Ovary (tissue), 9 donors: ENCODE results near the gene CHFR. TPM values are rescaled to one million over a fixed set of nuclear protein-coding genes. Genes with fewer than 3 reads are reported as not detected.
"Not testable (repeated sequence)": the region's sequence is repeated elsewhere in the genome, so short reads cannot be mapped to it uniquely, and the experiment has no call there.

ENCODE experiments used
- DNase-seq, 5 donors: peaks; one replicate each; pipeline ENCODE4 v3.0.0-alpha.2; 2019 to 2020
- H3K27ac ChIP-seq, 2 donors: fragments of 200-600 bp; one replicate each; pipeline versions ENCODE4 v1.5.1 to v1.8.0; 2019 to 2022
- H3K27me3 ChIP-seq: fragments of 200-600 bp; one replicate; pipeline ENCODE4 v1.8.0; 2022
- H3K36me3 ChIP-seq: fragments of 200-600 bp; sonication (generic); one replicate; pipeline ENCODE4 v1.5.1; 2019
- H3K4me1 ChIP-seq: one replicate; pipeline ENCODE4 v1.8.1; 2013; ENCODE audit warnings: mild to moderate bottlenecking, moderate library complexity; ENCODE audit not compliant: insufficient read depth
- H3K4me3 ChIP-seq: fragments of 200-600 bp; sonication (generic); one replicate; pipeline ENCODE4 v1.5.1; 2017
- H3K9me3 ChIP-seq, 2 donors: fragments of 200-600 bp in 1 of 2; sonication (generic) in 1 of 2; one replicate each; pipeline versions ENCODE4 v1.5.1 to v1.8.1; 2013 to 2019; ENCODE audit warnings: mild to moderate bottlenecking in 1 of 2, moderate library complexity in 1 of 2
- EP300 ChIP-seq: sonication (generic); formaldehyde crosslinking; IDR thresholded peaks from one replicate; pipeline ENCODE4 v1.6.1; 2017; ENCODE audit warnings: antibody characterized with exemption
- POLR2A ChIP-seq: fragments of 450-650 bp; IDR thresholded peaks from one replicate; pipeline ENCODE4 v1.6.1; 2017; ENCODE audit warnings: antibody characterized with exemption, mild to moderate bottlenecking, moderate library complexity
- WGBS, 3 donors: extraction: QIAGEN DNeasy Blood & Tissue Kit in 1 of 3; methylation state at CpG; one replicate each; pipeline versions ENCODE4 v1.1.5 to v1.1.7; 2013 to 2017; 5-methylcytosine and 5-hydroxymethylcytosine counted together
- intact Hi-C, 4 donors: fragments of 100-400 bp; cut with DNase I; formaldehyde crosslinking; loops; one replicate each; pipeline versions ENCODE4 v1.11.0 to v1.15.1; 2022 to 2023
- polyA plus RNA-seq, 2 donors: library from polyadenylated mRNA; stranded (reverse); fragments of 200-250 nt in 1 of 2; fragments of 350-450 nt in 1 of 2; fragmentation: Illumina TruSeq in 1 of 2; extraction: RNeasy Lipid Tissue Mini Kit (QIAGEN cat#74804) in 1 of 2; gene quantifications; one replicate each; pipeline ENCODE4 v1.2.3, GENCODE V29; 2013 to 2014
- total RNA-seq, 7 donors: library from RNA; depleted of rRNA in 2 of 7; stranded (reverse); fragments of >200 nt in 2 of 7; fragmentation: NEBNext Ultra II Directional in 3 of 7; extraction: Animal tissue kit (Norgen Biotek cat#: 25700) in 3 of 7; gene quantifications; one replicate each; pipeline versions ENCODE4 v1.1.0 to v1.2.4, GENCODE V29; 2016 to 2023
- TF ChIP-seq, protein P1 (sequence below), 3 donors: fragments of 450-650 bp in 2 of 3; fragments of 200-600 bp in 1 of 3; IDR thresholded peaks; one replicate each; pipeline versions ENCODE4 v1.5.1 to v1.8.0; 2016 to 2022; ENCODE audit warnings: antibody characterized with exemption in 3 of 3, mild to moderate bottlenecking in 1 of 3
- donor health status: DM: no; HTN: no; CAD: no; lungs with moderate emphysema.
- donor health status: DM: no; HTN: no; CAD: no.
- donor health status: Bipolar disorder and iron deficiency.
- donor health status: DM: yes; HTN: yes; CAD: no.
- donor health status: DM: no; HTN: no; CAD: no.
- donor health status: DM: yes; HTN: yes; CAD: no.

Gene CHFR
- total and polyA plus RNA-seq, 9 donors: 11.7 to 36.4 (median 17.5) TPM

DNA sequence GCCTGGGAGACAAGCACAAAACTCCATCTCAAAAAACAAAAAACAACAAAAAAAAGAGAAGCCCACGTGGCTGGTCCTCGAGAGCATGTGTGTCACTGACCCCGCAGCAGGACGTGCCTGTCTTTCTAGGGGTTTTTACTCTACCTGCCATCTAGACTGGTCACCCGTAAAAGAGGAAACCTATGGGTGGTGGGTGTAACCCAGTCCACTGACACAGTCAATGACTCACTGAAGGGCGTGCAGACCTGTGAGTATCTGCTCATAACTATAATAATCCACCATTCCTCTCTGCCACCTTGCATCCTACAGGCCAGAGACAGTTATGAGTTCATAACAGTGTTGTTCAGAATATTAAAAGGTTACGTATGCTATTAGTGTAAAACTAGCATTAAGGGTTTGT is 63.4 kb downstream of the CHFR start:
- Histone ChIP-seq H3K36me3 (no peaks in the 10 kb centered on the region), H3K27ac (no peak overlapping the region), H3K4me1 (peaks cover 5% of the 10 kb centered on the region), H3K9me3 (no peaks in the 10 kb centered on the region), H3K27me3 (no peaks in the 10 kb centered on the region), H3K4me3 (no peak overlapping the region)
- intact Hi-C loops: loop anchor here in 2 of 4 donors (5.0 to 10.0 kb wide), 2 partner anchors 49 to 982 kb away; no protein-coding TSS in a partner anchor
- WGBS, 3 donors: 69 to 77% (median 75%) methylated on average over 7 of the region's 7 CpGs
- no peak for DNase-seq
- TF ChIP-seq, protein P1, sequence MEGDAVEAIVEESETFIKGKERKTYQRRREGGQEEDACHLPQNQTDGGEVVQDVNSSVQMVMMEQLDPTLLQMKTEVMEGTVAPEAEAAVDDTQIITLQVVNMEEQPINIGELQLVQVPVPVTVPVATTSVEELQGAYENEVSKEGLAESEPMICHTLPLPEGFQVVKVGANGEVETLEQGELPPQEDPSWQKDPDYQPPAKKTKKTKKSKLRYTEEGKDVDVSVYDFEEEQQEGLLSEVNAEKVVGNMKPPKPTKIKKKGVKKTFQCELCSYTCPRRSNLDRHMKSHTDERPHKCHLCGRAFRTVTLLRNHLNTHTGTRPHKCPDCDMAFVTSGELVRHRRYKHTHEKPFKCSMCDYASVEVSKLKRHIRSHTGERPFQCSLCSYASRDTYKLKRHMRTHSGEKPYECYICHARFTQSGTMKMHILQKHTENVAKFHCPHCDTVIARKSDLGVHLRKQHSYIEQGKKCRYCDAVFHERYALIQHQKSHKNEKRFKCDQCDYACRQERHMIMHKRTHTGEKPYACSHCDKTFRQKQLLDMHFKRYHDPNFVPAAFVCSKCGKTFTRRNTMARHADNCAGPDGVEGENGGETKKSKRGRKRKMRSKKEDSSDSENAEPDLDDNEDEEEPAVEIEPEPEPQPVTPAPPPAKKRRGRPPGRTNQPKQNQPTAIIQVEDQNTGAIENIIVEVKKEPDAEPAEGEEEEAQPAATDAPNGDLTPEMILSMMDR (IDR thresholded peaks at IDR 0.05): no peak
- TF ChIP-seq EP300 (no peak), POLR2A (no peak)

DNA sequence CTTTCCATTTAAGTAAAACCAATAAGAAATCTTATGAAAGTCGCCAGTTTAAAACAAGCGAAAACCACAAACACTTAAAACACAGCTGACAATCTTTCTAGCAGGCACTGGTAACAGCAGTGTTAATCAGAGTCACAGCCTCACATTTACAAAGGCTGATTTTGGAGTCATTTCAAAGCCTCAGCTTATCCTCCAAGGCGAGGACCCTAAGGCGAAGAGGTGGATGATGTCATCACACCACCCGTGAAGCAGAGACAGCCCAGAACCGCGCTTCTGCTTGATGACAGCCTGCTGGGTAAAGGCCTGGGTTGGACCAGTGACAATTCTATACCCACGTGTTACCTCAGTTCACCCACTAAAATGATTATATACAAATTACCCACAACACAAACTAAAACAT is 68.8 kb downstream of the CHFR start:
- no peak for DNase-seq
- Histone ChIP-seq H3K4me1 (no peaks in the 10 kb centered on the region), H3K4me3 (no peak overlapping the region), H3K27me3 (no peaks in the 10 kb centered on the region), H3K36me3 (no peaks in the 10 kb centered on the region), H3K27ac (no peak overlapping the region), H3K9me3 (no peaks in the 10 kb centered on the region)
- no peak for TF ChIP-seq POLR2A
- 85 to 88% (median 86%) methylated on average over 8 of the region's 8 CpGs for WGBS, 3 donors
- intact Hi-C loops: no loop called here

DNA sequence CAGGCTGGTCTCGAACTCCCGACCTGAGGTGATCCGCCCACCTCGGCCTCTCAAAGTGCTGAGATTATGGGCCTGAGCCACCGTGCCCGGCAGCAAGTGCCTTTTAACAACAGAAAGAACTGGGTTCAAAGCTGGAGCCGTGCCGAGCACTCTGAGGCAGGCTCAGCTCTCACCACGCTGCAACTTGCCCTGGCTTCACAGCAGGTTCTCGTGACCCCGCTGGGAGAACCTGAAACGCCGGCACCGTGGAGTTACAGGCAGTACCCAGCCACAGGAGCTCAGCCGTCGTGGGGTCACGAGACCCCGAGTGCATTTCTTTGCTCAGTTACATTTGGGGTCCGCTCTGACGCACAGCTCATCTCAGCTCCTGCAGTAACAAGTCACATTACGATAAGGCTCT is 73.2 kb downstream of the CHFR start:
- Histone ChIP-seq H3K4me3 (no peak overlapping the region), H3K27me3 (no peaks in the 10 kb centered on the region), H3K27ac (no peak overlapping the region), H3K36me3 (no peaks in the 10 kb centered on the region), H3K4me1 (no peaks in the 10 kb centered on the region), H3K9me3 (no peaks in the 10 kb centered on the region)
- TF ChIP-seq EP300 (no peak), POLR2A (no peak)
- TF ChIP-seq, protein P1 (IDR thresholded peaks at IDR 0.05): no peak
- WGBS, 3 donors: 94 to 96% (median 96%) methylated on average over 21 of the region's 21 CpGs
- intact Hi-C loops: no loop called here
- no peak for DNase-seq

DNA sequence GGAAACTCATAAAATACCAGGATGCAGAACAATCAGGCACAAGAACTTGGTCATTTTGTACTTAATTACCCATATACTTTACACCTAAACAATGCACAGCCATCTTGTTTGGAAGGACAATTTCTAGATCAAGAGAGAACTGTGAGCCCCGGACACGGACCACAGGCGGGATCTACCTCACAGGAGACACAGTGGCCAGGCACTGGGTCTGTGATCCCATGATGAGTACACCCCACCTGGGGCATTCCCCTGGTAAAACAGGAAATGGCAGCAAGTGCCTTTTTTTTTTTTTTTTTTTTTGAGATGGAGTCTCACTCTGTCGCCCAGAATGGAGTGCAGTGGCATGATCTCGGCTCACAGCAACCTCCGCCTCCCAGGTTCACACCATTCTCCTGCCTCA is 74.0 kb downstream of the CHFR start:
- Histone ChIP-seq H3K27me3 (no peaks in the 10 kb centered on the region), H3K4me3 (no peak overlapping the region), H3K36me3 (no peaks in the 10 kb centered on the region), H3K27ac (no peak overlapping the region), H3K9me3 (no peaks in the 10 kb centered on the region), H3K4me1 (no peaks in the 10 kb centered on the region)
- TF ChIP-seq, protein P1 (IDR thresholded peaks at IDR 0.05): no peak
- TF ChIP-seq POLR2A (no peak), EP300 (no peak)
- DNase-seq: no peak
- WGBS, 3 donors: 91 to 93% (median 92%) methylated on average over 6 of the region's 6 CpGs
- intact Hi-C loops: no loop called here

DNA sequence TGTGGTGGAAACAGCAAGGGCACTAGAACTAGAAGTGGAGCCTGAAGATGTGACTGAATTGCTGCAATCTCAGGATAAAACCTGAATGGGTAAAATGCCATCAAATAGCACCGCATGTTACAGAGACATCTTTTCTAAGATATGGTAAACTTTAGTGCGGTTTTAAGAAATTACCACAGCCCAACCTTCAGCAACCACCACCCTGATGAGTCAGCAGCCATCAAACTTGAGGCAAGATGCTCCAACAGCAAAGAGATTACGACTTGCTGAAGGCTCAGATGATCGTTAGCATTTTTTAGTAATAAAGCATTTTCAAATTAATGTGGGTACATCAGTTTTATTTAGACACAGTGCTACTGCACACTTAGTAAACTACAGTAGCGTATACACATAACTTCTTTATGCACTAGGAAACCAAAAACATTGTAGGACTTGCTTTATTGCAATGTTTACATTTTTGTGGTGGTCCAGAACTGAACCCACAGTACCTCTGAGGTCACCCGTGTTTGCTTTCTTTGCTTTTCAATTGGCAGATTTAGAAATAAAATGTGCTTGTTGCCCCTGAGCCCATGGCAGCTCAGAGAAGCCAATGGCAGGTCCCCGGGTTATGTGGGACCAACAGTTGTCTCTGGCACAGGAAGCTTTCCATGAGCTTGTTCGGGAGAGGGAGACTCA is 74.6 kb downstream of the CHFR start:
- TF ChIP-seq POLR2A: no peak
- TF ChIP-seq, protein P1 (IDR thresholded peaks at IDR 0.05): no peak
- no peak for TF ChIP-seq EP300
- intact Hi-C loops: no loop called here
- no peaks in the 10 kb centered on the region for H3K36me3 ChIP-seq

DNA sequence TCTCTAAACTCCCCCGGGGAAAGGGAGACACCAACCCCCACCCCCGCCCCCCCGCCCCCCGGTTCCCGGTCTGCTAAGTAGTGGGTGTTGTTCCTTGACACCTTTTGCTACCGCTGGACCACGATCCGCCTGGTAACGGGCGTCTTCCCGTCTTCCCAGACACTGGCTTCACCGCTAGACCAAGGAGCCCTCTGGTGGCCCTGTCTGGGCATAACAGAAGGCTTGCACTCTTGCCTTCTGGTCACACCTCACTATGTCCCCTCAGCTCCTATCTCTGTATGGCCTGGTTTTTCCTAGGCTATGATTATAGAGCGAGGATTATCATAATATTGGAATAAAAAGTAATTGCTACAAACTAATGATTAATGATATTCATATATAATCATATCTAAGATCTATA is 78.0 kb downstream of the CHFR start:
- H3K36me3 ChIP-seq, H3K4me3 ChIP-seq, intact Hi-C loops, H3K9me3 ChIP-seq, H3K27ac ChIP-seq, H3K4me1 ChIP-seq, H3K27me3 ChIP-seq: not testable (repeated sequence)
- DNase-seq: peak; percentile 28 to 69 (median 52)
- 46 to 64% (median 47%) methylated on average over 11 to 13 of the region's 13 CpGs for WGBS, 3 donors

More for the DNA sequence above, 74.6 kb downstream of the CHFR start:
- Histone ChIP-seq H3K4me3 (no peak overlapping the region), H3K9me3 (no peaks in the 10 kb centered on the region), H3K27ac (no peak overlapping the region), H3K27me3 (no peaks in the 10 kb centered on the region), H3K4me1 (no peaks in the 10 kb centered on the region)
- DNase-seq: no peak
- 49 to 67% (median 62%) methylated on average over 8 of the region's 8 CpGs for WGBS, 3 donors
